Fibroblast of lung (primary cell): ENCODE data around the gene ESR2.
"Not testable (repeated sequence)": the region's sequence is repeated elsewhere in the genome, so short reads cannot be mapped to it uniquely, and the experiment has no call there.

Source experiments
- CTCF ChIP-seq, 2 donors: IDR thresholded peaks in 1 of 2; conservative IDR thresholded peaks in 1 of 2; 1 replicate in 1 of 2; 2 replicates in 1 of 2; pipeline ENCODE4 v1.5.1; 2011 to 2012; ENCODE audit warnings: low read length in 2 of 2, control low read depth in 1 of 2, inconsistent platforms in 1 of 2, low read depth in 1 of 2, mild to moderate bottlenecking in 1 of 2
- EZH2 ChIP-seq: IDR thresholded peaks from 2 replicates; pipeline ENCODE4 v1.5.1; 2012; ENCODE audit warnings: low read length, control low read depth, mild to moderate bottlenecking; ENCODE audit errors: missing control alignments

- TF ChIP-seq CTCF (conservative IDR thresholded peaks at IDR 0.05 in 1 of 2, IDR thresholded peaks at IDR 0.05 in 1 of 2; ENCODE audit: low read depth in 1 of 2, low read length in 2 of 2); EZH2: not testable (repeated sequence)
These were observed 26.2 kb upstream of the ESR2 start for GRCh38 chr14:64320362-64320761.
